ENCODE measurements around the gene B4GALT3. TPM values are rescaled to one million over a fixed set of nuclear protein-coding genes. Genes with fewer than 3 reads are reported as not detected.

Gene B4GALT3
- total RNA-seq, 2 donors from 2014 or later = 36.4 to 145 TPM

- ATAC-seq (ENCODE audit: insufficient number of reproducible peaks, low FRiP score, low read depth) = no peak
- H3K4me1 ChIP-seq (ENCODE audit: control insufficient read depth in 1 of 2, low read depth in 2 of 2) = peaks cover 8 to 34% of the 10 kb centered on the region in 2 donors
- DNase-seq (ENCODE audit: low spot score) = no peak
- peak overlapping the region; percentile 82 for H3K4me3 ChIP-seq
- H3K27ac ChIP-seq = peak overlapping the region; percentile 83 to 91
- no peaks in the 10 kb centered on the region for H3K27me3 ChIP-seq (replicated peaks; ENCODE audit: insufficient read depth)
- peaks cover 26% of the 10 kb centered on the region for H3K36me3 ChIP-seq
- TF ChIP-seq, protein P1, sequence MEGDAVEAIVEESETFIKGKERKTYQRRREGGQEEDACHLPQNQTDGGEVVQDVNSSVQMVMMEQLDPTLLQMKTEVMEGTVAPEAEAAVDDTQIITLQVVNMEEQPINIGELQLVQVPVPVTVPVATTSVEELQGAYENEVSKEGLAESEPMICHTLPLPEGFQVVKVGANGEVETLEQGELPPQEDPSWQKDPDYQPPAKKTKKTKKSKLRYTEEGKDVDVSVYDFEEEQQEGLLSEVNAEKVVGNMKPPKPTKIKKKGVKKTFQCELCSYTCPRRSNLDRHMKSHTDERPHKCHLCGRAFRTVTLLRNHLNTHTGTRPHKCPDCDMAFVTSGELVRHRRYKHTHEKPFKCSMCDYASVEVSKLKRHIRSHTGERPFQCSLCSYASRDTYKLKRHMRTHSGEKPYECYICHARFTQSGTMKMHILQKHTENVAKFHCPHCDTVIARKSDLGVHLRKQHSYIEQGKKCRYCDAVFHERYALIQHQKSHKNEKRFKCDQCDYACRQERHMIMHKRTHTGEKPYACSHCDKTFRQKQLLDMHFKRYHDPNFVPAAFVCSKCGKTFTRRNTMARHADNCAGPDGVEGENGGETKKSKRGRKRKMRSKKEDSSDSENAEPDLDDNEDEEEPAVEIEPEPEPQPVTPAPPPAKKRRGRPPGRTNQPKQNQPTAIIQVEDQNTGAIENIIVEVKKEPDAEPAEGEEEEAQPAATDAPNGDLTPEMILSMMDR (IDR thresholded peaks at IDR 0.05) = no peak
- H3K9me3 ChIP-seq = no peaks in the 10 kb centered on the region
Observed at GRCh38 chr1:161175771-161176453, 1.4 kb downstream of the B4GALT3 start.

DNA sequence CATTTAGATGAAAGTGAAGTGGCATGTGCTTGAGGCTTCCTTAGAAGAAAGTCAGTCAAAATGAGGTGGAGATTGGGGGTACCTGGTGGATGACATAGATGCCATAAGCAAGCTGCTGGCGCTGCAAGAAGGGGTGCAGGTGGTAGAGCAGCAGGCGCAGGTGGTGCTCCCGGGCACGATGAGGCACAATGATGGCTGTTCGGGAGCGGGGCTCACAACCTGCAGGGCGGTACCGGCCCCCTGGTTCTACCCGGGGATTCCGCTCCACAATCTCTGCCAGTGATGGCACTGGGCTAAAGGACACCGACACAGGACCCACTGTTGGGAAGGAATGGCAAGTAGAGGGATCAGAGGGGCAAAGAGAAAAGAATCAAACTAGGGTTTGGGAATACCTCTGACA lies 2.4 kb downstream of the B4GALT3 start:
- Histone ChIP-seq H3K4me3 (no peak overlapping the region), H3K27me3 (replicated peaks; ENCODE audit: insufficient read depth) (no peaks in the 10 kb centered on the region), H3K27ac (no peak overlapping the region), H3K4me1 (ENCODE audit: control insufficient read depth in 1 of 2, low read depth in 2 of 2) (peaks cover 8 to 34% of the 10 kb centered on the region in 2 donors), H3K36me3 (peaks cover 30% of the 10 kb centered on the region), H3K9me3 (no peaks in the 10 kb centered on the region)
- ATAC-seq (ENCODE audit: insufficient number of reproducible peaks, low FRiP score, low read depth) = no peak
- no peak for DNase-seq (ENCODE audit: low spot score)
- TF ChIP-seq, protein P1 (IDR thresholded peaks at IDR 0.05) = no peak

DNA sequence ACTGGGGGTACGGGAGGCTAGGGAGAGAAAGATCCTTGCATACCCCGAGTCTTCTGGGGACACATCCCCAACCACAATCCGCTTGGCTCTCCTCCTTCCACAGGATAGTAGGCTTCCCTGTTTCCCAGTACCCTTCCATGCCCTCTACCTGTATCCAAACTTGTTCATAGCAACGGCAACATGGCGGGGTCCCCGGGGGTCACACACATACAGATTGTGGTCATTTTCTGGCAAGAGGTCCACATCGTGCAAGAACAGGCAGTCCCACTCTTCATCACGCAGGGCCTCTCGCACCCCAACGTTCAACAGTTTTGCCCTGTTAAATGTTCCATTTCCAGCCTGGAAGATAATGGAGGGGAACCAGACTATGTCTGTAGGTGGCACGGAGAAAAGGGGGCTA lies 3.6 kb downstream of the B4GALT3 start:
- Histone ChIP-seq H3K27ac (no peak overlapping the region), H3K9me3 (no peaks in the 10 kb centered on the region), H3K4me1 (ENCODE audit: control insufficient read depth in 1 of 2, low read depth in 2 of 2) (peaks cover 8 to 34% of the 10 kb centered on the region in 2 donors), H3K27me3 (replicated peaks; ENCODE audit: insufficient read depth) (no peaks in the 10 kb centered on the region), H3K36me3 (peaks cover 34% of the 10 kb centered on the region), H3K4me3 (no peak overlapping the region)
- DNase-seq (ENCODE audit: low spot score) (no peak), ATAC-seq (ENCODE audit: insufficient number of reproducible peaks, low FRiP score, low read depth) (no peak)
- TF ChIP-seq, protein P1 (IDR thresholded peaks at IDR 0.05) = no peak

- DNase-seq (ENCODE audit: low spot score) = no peak
- TF ChIP-seq, protein P1 (IDR thresholded peaks at IDR 0.05) = no peak
- Histone ChIP-seq H3K9me3 (no peaks in the 10 kb centered on the region), H3K27me3 (replicated peaks; ENCODE audit: insufficient read depth) (no peaks in the 10 kb centered on the region), H3K36me3 (peaks cover 34% of the 10 kb centered on the region), H3K27ac (peak overlapping the region; percentile 18 to 21), H3K4me1 (ENCODE audit: control insufficient read depth in 1 of 2, low read depth in 2 of 2) (peaks cover 8 to 32% of the 10 kb centered on the region in 2 donors), H3K4me3 (no peak overlapping the region)
- ATAC-seq (ENCODE audit: insufficient number of reproducible peaks, low FRiP score, low read depth) = no peak
Observed at GRCh38 chr1:161172776-161173376, 4.4 kb downstream of the B4GALT3 start.

GRCh38 chr1:161172349-161172748 lies 5.0 kb downstream of the B4GALT3 start:
- H3K27ac ChIP-seq = peak overlapping the region in 1 of 2 donors; percentile 6
- DNase-seq (ENCODE audit: low spot score) = no peak
- TF ChIP-seq, protein P1 (IDR thresholded peaks at IDR 0.05) = no peak

More at GRCh38 chr1:161172349-161172748, 5.0 kb downstream of the B4GALT3 start:
- no peaks in the 10 kb centered on the region for H3K27me3 ChIP-seq (replicated peaks; ENCODE audit: insufficient read depth)
- H3K9me3 ChIP-seq = no peaks in the 10 kb centered on the region
- no peak for ATAC-seq (ENCODE audit: insufficient number of reproducible peaks, low FRiP score, low read depth)
- H3K36me3 ChIP-seq = peaks cover 34% of the 10 kb centered on the region
- peaks cover 8 to 33% of the 10 kb centered on the region in 2 donors for H3K4me1 ChIP-seq (ENCODE audit: control insufficient read depth in 1 of 2, low read depth in 2 of 2)
- H3K4me3 ChIP-seq = no peak overlapping the region
